ENCODE data around the gene GALNT13.

GALNT13 gene

DNA sequence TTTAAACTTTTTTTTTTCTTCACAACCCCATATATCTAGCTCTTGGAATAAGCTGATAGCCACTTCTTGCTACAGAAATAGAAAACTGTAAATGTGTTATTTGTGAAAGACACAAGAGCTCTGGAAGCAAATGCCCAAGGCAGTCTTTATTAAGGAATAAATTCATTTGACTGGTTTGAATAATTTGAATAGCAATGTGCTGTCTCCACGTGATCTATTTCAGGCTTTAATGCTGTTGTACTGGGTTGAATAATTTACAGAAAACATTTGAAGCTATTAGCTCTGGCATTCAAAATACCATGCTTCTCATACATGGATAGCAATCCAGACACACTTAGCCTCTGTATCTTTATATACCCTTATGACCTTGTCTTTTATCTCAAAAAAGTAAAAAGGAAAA, 460.1 kb downstream of the GALNT13 start:
- DNase-seq, result no peak

DNA sequence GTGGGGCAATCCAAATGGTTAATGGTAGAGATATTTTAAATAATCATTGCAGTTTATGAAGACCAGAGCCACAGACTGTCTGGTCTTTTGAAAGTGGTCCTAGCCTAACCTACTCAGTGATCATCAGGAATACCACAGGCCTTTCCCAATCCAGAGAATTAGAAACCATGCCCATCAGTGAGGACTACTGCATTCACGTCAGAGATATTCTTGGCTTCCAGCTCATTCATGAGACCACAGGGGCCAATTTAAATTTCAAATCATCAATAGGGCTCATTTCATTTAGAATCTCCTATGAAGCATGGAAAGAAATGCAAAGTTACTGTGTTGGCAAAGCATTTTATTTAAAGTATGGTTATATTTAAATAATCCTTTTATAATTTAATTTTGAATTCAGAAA, 464.5 kb downstream of the GALNT13 start:
- no peak for DNase-seq

DNA sequence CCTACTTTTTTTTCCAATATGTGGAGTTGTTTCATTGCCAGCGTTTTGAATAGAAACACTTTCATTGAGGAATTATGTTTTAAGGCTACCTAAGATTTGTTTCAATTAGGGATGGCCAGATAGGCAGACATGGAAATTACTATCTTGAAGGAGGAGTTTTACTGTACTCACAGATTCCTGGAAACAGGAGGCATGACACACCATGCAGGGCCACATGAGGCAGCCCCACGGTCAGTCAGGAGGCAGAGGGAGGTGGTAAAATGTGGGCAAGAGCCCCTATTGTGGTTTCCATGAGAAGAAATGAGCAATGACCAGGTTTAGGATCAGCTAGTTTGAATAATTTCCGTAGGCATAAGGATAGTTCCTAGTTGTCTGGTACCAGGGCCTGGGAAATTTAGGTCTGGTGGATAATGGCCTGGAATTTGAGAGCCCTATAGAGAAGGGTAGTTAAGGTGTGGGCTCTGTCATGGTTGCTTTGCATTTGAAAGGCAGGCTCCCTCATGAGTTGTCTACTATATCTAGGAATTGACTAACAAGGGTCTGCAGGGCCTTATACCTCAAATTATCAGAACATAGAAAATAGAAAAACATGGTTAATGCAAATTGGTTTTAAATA, 466.7 kb downstream of the GALNT13 start:
- no peak for DNase-seq

DNA sequence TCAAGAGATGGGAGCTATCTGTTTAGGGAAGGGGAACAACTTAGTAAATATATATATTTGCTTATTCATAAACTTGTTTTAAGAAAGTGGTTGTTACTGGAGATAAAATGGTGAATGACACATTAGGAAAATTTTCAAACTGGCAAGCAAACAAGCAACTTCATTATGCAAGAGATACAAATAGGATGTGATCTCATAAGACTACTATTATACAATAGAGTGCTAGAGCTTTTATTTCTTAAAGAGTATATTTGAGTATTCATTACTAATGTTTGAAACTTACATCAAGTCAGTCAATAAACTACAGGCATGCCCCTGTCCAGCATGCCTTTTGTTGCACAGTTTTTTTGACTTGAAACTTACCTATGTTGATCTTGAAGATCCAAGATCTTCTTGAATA, 471.6 kb downstream of the GALNT13 start:
- no peak for DNase-seq

DNA sequence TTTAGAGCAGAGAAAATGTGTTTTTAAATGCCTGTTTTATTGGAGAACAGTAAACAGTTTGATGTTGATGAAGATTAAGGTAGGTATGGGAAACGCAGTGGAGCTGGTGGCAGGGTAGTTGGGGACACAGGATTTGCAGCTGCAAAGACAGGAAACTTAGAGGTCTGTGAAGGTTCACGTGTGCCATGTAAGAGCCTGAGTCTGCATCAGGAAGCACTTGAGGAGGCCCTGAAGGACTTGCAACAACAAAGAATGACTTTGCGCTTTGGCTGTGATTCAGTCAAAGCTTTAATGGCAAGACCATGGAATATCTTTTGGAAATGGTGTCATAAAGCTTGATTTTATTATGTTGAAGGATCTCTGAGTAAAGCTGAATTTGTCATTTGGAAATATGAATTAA, 479.2 kb downstream of the GALNT13 start:
- no peak for DNase-seq

DNA sequence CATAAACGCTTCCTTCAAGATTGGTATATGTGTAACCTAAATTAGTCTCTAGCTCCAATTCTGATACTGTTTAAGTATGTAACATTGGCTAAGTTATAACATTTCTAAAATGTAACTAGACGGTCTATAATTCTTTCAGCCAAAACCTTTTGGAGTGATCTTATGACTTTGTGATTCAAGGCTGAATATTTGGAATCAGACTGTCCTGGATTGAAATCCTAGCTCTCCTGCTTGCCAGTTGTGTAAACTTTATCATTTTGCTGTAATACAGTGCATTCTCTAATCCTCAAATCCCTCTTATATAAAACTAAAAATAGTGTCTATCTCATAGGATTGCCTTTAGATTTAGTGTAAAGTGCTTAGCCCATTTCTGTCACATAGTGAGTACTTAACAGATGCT, 489.6 kb downstream of the GALNT13 start:
- DNase-seq, result no peak

DNA sequence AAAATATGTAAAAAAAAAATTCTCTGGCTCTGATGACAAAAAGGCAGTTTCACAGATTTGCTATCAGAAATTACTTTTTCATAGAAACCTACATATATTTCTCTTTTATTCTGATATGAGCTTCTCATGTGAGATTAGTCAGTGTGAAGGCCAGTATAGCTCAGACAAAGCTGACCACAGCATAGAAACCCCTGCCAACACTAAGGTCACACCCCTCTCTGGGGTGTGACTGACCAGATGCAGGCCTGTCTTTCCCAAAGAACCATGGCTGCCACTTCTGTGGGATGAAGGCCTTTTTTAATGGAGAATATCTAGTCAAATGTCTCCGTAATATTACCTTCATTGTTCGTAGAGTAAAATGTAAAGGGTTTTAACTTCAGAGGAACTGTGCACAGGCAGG, 496.4 kb downstream of the GALNT13 start:
- no peak for DNase-seq

DNA sequence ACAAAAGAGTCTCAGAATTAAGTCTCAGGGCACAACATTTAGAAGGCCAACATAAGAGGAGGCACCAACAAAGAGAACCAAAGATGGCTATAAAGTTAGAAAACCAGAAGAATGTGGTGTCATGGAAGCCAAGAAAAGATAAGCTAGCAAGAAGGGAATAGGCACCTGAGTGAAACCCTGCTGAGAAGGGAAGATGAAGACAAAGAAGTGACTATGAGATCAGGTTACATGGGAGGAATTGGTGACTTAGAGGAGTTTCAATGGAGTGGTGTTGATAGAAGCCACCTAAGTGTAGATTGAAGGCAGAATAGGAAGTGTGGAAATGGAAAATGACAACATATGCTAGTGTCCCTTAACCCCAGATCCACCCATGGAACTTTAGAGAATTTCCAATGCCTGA, 499.2 kb downstream of the GALNT13 start:
- DNase-seq, result no peak

DNA sequence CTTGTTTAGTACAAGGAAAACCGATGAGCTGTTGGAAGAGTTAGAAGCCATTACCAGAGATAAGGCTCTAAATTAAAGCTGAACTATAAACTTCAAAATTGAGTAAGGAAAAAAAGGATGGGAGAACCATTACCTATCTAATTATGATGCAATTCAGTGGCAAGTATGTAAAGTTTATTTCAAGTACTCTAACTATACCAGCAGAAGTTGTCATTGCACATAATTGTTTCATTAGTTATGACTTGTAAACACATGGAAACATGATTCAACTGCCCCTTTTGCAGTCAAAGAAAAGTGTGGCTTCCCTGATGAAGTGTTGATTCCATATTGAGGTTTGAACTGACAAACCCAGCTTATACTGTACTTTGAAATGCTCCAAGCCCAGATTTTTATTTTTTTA, 502.7 kb downstream of the GALNT13 start:
- DNase-seq, result no peak

DNA sequence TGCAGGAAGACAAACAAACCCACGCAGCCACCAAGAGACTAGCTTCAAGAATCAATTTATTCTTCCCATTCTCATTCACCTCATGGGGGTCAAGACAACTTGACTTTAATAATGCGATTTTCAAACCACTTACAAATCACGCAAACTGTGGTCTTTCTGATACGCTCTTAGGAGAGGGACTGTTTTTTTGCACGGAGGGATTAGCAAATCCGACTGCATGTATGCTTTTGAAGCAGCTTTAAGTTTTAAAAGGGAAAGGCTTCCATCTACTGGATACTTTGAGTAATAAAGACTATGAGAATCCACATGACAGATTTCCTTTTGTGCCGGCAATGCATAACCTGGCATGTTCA, 503.8 kb downstream of the GALNT13 start:
- no peak for DNase-seq

DNA sequence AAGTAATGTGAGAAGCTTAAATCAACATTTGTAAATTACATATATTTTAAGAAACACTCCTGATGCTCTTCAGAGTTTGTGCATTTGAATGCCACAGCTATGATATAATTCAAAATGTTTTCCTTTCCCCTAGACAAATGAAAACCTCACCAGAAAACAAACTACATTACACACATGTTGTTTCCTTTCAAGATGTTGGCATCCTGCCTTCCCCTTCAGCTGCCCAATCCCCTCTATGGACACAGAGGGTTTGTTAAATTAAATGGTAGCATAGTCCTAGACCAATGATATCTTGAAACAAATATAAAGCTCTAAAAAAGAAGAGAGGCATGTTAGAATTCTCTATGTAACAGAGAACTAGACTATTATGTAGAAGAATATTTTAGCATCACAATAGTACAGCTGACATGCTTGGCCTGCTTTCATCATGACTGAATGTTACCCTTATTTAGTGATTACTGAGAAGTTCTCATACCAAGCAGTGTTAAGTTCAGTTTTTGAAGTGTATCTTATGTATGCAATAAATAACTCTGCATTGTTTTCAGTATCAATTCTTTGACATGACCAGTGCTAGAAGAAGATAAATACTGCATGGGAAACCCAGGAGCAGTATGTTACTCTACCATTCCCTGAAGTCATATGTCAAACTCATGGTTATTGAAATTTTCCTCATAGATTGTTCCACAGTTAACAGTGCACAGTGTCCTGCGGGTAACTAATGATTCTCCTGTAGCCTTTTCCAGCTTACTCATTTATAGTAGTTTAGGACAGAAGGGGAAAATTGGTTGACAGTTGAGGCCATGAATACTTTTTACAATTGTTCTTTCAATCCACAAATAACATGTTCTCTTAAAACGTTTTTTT, 510.4 kb downstream of the GALNT13 start:
- no peak for DNase-seq

DNA sequence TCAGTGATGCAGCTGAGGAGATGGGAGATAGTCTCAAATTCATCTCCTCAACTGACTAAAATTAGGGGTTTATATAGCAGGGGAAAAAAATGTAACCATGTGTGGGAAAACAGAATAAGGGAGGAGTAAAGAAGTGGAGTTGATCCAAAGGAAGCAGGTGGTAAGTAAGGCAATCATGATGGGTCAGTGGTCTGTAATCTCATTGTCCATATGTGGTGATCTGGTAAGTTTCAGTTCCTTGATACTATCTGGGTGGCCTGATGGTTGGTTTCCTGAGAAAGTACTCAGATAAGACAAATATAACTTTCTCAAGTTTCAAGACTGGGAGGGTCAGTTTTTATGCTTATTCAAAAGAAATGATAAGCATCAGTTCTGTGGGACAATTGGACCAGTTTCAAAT, 514.5 kb downstream of the GALNT13 start:
- no peak for DNase-seq

DNA sequence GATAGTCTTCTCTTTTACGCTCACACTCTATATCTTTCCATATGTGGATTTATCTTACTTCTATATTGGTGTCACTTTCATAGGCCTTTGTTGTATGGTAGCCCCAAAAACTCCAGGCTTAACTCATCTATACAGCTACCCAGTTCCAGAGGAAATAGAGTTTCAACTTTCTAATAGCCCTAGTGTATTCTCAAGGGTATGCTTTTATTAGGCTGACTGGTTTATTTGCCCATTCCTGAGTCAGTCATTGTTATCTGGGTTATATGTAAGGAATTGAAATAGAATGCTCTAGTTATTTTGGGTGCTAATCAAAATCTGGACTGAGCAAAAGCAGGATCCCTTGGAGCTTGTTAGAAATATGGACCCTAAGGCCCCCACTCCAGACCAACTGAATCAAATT, 519.3 kb downstream of the GALNT13 start:
- DNase-seq, result no peak

DNA sequence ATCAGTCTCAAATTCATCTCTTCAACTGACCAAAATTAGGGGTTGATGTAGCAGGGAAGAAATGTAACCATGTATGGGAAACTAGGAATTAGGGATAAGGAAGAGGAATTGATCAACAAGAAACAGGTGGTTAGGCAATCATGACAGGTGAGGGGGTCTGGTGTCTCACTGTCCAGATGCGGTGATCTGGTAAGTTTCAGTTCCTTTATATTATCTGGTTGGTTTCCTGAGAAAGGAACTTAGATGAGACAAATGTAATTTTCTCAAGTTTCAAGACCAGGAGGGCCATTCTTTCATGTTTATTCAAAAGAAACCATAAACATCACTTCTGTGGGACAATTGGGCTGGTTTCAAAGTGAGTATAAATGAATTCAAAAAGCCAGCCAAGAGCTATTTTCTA, 520.5 kb downstream of the GALNT13 start:
- no peak for DNase-seq

DNA sequence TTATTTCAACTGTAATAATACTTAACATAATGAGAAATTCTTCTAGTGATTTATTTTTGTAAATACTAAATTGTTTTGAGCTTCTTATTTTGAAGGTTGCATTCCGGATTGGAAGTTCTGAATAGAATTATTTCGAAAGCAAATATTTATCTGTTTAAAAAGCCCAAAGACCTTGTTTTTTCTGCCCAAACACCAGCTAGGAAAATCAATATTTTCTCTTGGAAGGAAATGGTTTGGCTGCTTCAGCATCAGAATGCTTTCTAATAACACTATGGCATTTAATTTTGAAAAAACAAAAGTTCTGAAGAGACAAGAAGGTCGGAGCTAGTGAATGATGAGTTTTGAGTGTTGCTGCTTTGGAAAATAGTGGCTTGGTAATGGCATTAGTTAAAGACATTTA, 522.9 kb downstream of the GALNT13 start:
- no peak for DNase-seq

DNA sequence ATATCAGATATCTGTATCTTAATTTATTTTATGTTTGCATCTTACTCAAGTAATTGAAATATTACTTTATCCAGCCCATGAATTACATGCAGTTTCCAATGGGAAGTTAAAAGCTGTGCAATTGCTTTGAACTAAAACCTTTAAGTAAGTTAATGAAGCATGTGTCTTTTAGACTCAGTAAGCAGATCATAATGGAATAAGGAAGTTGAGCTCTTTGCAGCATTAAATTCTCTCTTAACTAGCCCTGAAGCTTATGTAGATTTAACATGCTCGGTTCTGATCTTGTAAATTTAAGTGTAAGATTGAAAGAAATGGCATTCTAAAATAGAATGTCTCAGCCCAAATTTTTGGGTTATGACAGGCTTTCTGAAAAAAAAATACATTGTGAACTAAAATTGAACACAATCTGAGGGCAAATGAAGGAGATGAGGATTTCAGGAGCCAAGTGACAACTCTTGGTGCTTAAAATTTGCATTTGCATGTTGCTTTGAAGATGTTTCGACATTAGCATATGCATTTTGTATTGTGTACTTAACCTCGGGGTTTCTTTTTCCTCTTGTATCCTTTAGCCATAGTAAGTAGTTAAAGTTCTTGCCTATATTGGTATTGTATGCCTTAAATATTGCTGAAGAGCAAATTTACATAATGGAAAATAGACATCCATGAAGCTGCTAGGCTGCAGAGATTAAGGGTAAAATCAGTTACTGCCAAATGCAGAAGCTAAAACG, 529.0 kb downstream of the GALNT13 start:
- DNase-seq, result no peak

DNA sequence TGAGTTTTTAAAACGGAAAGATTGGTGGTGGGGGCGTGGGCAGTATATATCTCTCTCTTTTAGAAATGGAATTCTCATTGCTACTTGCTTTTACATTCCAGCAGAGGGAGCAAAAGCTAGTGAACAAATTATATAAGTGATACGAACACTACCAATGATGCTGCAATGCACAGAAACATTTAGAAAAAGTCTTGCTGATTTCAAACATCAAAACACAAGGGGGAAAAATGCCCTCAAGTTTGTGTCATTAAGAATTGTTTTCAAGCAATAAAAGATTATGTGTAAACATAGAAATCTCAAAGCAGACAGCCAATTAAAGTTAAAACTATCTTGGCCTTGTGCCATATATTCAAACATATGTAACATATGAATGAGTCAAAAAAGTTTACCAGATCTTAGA, 530.5 kb downstream of the GALNT13 start:
- DNase-seq, result no peak

DNA sequence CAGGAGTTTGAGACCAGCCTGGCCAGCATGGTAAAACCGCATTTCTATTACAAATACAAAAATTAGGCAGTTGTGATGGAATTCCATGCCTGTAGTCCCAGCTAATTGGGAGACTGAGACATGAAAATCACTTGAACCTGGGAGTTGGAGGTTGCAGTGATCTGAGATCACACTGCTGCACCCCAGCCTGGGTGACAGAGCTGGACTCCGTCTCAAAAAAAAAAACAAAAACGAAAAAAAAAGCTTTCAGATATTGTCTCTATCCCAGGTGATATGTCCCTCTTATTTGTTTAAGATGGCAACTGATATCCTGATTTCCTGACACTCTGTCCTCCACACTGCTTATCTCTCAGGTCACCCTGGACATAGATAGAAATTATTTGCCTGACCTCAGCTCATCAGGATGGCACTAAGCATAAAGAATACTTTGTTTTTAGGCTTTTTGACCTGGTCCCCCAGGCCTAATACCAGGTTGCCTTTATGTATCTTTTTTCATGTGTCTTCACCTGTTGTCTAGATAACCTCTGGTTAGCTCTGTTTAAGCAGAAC, 531.6 kb downstream of the GALNT13 start:
- DNase-seq, result no peak

DNA sequence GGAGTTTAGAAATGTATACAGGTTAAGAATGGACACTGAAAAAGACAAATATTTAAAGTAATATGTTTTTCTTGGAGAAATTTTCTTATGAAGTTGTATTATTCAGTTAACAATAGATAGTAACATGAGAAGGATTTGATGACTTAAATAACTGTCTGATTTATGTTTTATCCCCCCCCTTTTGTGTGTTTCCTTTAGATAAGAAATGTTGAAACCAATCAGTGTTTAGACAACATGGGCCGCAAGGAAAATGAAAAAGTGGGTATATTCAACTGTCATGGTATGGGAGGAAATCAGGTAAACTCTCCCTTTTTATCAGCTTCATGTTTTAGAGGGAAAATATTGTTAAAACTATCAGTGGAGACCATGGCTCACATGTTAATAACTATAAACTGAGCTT, 537.1 kb downstream of the GALNT13 start:
- DNase-seq, result no peak

DNA sequence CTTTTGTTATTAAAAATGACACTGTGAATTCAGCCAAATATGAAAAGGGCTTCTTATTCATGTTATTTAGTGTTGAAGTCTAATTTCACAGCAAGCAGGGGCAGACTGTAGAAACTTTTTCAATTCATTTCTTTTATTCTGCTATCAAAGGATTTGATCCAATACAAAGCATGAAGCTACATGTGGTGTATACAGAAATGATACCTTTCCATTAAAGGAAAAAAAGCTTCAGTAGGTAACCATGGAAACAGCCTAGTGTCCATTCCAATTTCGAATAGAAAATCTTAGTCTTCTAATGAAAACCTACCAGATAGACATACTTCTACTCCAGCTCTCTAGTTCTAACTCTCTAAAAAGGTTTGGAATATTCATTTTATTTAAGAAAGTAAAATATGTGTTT, 550.5 kb downstream of the GALNT13 start:
- DNase-seq, result no peak

DNA sequence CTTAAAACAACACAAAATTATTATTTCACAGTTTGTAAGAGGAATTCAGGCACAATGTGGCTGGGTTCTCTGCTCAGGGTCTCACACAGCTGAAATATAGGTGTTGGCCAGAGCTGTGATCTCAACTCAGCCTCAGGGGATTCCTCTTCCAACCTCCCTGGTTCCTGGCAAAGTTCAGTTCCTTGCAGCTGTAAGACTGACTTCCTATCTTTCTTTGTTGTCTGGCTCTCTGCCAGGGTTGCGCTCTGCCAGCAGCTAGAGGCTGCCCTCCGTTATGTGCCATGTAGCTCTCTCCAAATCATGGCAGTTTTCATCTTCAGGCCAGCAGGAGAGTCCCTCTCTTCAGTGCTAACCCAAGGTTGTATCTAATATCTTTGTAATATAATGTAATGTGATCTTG, 554.3 kb downstream of the GALNT13 start:
- no peak for DNase-seq

DNA sequence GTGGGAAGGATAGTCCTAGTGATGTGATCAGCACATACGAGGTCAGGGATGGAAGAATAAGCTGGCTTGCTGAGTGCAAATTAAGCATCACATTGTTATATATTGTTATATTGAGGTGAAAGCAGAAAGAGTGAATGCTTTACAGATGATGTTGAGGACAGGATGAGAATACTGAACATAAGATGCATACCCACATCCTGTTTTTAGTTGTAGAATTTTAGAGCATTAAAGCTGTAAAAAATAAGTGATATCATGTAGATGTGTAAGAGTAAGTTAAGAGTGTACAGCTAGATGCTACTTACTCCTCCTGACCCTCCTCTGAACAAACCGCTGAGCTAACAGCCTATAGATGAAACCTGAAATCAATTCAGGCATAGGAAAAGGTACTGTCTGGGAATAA, 555.7 kb downstream of the GALNT13 start:
- DNase-seq, result no peak

DNA sequence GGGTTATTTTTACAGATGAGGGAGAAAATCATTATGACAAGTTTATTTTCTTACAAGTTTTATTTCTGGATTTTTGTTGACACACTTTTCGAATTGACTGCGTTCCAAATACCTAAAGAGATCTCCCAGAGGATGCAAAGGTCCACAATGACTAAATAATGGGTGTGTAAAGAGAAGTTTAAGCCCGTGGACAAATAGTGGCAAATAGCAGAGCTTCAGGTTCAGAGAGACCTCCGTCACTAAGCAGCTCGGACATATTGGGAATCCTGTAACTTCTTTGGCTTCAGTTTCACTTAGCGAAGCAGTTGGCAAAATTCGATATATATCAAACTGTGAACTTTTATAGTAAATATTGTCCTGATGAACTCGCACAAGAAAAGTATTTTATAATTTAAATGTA, 556.3 kb downstream of the GALNT13 start:
- DNase-seq, result no peak

DNA sequence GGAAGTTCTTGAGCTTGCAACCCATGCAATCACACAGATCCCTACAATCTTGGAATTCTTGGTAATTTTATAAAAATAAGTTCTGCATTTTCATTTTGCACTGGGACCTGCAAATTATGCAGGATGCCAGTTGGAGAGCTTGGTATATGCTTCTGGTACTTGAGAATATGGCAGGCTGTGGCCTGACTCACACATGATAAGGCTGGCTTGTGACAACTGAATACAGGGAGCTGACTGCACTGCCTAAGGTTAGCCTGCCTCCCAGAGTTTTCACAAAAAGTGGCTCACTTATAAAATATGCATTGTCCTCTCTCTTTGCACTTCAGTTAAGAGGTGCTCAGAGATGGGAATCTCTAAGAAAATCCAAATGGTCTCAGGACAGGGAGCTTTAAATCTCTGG, 561.3 kb downstream of the GALNT13 start:
- DNase-seq, result no peak

Data from stimulated activated CD4-positive, alpha-beta T cell treated with anti-CD3 and anti-CD28 coated beads, Interleukin-2, amount 100 ng/mL, for 48 hours (primary cell).